D721Med (cell line): ENCODE data around the gene KRTAP5-10.
"Not testable (repeated sequence)": the region's sequence is repeated elsewhere in the genome, so short reads cannot be mapped to it uniquely, and the experiment has no call there.

Experiments used
- DNase-seq: peaks from one replicate; pipeline ENCODE4 v3.0.0; 2011; ENCODE audit warnings: low spot score; ENCODE audit not compliant: insufficient read length
- FAIRE-seq: peaks from 2 replicates; lab custom pipeline; 2011; peaks lifted over from hg19 to GRCh38; lab: Jason Lieb, UNC
- CTCF ChIP-seq: IDR thresholded peaks from 2 replicates; pipeline ENCODE4 v1.5.1; 2012; ENCODE audit warnings: mild to moderate bottlenecking, control low read depth; ENCODE audit not compliant: insufficient read depth; ENCODE audit errors: missing control alignments

KRTAP5-10 gene, protein sequence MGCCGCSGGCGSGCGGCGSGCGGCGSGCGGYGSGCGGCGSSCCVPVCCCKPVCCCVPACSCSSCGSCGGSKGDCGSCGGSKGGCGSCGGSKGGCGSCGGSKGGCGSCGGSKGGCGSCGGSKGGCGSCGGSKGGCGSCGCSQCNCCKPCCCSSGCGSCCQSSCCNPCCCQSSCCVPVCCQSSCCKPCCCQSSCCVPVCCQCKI

GRCh38 chr11:71565263-71565662 lies at the start of gene KRTAP5-10:
Gene KRTAP5-10 (plus strand): TSS chr11:71565563. CDS start chr11:71565588, 25 bp downstream.
- FAIRE-seq, result no peak
- no peak for DNase-seq
- no peak for TF ChIP-seq CTCF

DNA sequence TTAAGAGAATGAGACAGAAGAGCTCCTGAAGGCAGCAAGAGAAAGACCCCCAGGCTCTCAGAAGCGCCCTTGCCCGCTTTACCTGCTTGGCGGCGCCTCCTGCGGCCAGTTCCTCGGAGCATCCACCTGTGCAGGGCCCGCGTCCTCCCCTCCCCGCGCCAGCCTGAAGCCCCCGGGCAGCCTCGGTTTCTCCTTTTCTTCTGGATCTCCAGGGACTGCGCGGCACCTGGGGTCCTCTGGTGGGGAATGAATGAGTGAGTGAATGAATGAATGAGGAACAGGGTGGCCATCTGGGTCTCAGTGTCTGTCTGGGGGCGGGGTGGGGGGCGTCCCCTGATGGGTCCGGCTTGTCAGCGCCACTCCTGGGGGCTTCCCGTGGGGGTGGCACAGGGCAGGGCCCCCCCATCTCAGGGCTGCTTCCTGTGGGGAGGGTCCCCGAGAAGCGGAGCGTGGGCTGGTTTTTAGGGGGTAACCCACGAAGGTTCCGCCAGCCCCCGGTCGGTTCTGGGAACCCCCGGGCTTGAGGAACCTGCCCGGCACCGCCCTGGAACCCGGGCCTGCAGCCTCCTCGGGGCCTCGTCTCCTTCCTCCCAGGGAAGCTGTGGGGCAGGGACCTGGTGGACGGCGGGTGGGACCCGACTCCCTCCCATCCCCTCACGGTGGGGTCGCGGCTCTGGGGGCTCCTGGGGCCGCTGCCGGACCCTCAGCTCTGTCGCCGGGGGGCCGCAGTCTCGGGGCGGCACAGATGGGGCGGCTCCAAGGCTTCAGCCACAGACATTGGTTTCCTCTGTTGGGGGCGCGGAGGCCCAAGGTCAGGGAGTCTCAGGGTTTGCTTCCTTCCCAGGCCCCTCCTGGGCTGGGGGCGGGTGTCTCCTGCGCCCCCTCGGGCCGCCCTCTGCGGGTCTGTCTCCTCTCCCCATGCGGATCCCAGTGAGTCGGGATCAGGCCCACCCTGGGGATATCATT lies 46.6 kb upstream of the KRTAP5-10 start:
- DNase-seq (no peak), FAIRE-seq (no peak)
- TF ChIP-seq CTCF, result no peak

GRCh38 chr11:71519546-71519945 lies 45.8 kb upstream of the KRTAP5-10 start:
- no peak for TF ChIP-seq CTCF
- DNase-seq, result no peak
- FAIRE-seq, result no peak

- TF ChIP-seq CTCF, result no peak
- DNase-seq, result no peak
- no peak for FAIRE-seq
Measured at GRCh38 chr11:71525188-71525937, 40.0 kb upstream of the KRTAP5-10 start.

DNA sequence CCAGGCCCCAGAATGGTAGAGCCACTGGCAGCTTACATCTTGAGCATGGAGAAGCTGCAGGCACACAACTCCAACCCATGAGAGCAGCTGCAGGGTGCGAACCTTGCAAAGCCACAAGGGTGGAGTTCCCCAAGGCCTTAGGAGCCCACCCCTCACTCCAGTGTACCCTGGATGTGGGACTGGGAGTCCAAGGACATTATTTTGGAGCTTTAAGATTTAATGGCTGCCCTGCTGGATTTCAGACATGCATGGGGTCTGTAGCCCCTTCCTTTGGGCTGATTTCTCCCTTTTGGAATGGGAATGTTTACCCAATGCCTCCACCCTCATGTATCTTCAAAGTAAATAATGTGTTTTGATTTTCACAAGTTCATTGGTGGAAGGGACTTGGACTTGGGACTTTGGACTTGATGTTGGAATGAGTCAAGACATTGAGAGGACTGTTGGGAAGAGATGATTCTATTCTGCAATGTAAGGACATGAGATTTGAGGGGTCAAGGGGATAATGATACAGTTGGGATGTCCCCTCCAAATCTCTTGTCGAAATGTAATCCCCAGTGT lies 39.3 kb upstream of the KRTAP5-10 start:
- no peak for FAIRE-seq
- no peak for TF ChIP-seq CTCF
- DNase-seq, result no peak

DNA sequence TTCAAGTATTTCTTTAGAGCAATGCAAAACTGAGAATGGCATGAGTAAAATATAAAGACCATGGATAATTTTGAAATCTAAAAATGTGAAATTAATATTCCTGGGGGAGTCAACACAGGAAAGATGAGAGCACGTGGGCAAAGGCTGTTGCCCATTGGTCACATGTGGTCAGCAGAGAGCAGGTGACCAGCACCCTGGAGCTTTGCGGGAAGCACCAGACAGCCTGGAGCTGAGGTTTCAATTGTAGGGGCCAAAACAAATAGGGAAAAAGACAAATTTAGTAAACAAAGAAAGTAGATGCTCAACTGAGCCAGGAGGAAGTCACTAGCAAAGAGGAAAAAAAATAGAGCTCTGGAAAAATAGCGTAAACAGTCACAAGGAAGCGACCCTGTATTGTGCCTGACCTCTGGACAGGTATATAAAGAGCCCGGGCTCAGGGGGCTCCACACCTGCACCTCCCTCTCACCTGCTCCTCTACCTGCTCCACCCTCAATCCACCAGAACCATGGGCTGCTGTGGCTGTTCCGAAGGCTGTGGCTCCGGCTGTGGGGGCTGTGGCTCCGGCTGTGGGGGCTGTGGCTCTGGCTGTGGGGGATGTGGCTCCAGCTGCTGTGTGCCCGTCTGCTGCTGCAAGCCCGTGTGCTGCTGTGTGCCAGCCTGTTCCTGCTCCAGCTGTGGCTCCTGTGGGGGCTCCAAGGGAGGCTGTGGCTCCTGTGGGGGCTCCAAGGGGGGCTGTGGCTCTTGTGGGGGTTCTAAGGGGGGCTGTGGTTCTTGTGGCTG lies 38.4 kb upstream of the KRTAP5-10 start, which contains the start of gene KRTAP5-7:
Gene KRTAP5-7, plus strand, starts transcription at position 472 of the 780 bp plus-strand sequence. Its CDS starts 34 bp downstream, at position 506.
- not testable (repeated sequence) for DNase-seq, FAIRE-seq
